GM21390 (cell line): Measurements from ENCODE around the gene PARP2.

ENCODE experiments used
- ATAC-seq: cut with Tn5 transposase; IDR thresholded peaks from one replicate; pipeline ENCODE4 v1.9.1; 2021; ENCODE audit not compliant: unreplicated experiment

PARP2 gene

DNA sequence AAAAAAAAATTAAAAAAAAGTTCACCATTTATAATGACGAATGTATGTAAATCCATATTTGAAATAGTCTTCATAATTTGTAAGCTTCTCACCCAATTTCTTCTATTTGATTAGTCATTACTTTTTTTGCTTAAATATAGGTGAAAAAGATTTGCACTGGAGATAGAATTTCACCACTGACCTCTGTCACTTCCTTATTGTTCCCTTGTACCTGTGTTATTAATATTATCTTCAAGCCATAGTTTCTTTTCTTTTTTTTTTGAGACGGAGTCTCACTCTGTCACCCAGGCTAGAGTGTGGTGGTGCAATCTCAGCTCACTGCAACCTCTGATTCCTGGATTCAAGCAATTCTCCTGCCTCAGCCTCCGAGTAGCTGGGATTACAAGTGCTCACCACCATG lies 54.1 kb downstream of the PARP2 start:
- ATAC-seq: no peak

DNA sequence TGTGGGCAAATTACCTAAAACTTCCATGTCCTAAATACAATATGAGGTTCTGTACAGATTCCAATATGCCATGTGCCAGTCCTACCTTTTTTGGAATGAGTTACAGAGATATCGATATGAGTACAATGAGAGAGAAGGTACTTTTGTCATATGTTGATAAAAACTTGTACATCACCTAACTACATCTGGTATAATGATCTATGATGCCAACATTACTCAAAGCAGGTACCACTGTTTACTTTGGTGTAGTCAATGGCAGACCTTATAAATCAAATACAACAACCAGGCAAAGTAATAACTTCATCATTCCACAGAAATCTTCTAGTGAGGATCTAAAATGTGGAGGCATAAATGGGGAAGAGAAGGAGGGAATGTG lies 57.1 kb downstream of the PARP2 start:
- no peak for ATAC-seq

DNA sequence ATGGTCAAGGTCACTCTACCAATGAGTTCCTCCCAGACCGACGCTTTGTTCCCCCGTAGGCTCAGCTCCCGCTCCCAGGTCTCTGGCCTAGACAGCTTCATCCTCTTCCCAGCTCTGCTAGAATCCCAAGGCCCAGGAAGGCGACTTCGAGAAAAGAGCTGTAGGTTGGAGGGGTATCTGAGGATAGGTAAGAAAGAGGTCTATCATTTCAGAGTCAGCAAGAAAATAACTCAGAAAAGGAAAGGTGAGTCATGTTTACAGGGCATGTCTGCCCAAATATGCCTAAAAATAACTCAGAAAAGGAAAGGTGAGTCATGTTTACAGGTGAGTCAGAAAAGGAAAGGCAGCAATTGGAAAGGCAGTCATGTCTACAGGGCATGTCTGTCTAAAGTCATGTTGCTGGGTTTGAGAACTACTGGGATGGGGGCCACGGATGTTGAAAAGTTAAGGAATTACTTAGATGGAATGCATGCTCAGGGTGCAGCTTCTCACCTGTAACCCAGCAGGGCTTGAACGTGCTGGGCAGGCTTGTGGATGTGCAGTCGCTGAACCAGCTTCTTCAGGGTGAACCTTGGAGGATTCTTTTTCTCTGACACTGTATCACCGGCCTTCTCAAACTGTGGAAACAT lies 57.6 kb downstream of the PARP2 start:
- no peak for ATAC-seq

DNA sequence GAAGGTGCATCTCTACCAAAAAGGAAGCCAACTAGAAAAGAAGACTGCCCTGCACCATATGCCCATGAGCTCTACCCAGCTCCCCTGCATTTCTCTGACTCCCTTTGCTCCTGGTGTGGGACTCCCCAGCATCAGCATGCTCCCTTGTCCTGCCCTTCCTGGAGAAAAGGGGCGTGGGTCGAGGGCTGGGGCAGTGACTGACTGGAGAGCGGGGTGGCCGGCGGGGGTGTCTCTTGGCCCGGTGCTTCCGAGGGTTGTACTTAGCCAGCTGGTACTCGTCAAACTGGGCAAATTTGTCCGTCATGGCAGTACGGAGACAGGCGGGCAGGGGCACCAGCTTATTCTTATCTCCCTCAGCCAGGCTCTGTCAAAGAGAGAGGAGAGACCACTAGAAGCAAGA lies 60.1 kb downstream of the PARP2 start:
- ATAC-seq: no peak
